GM12874 (cell line): ENCODE results near the gene GLRA2.

Experiments used
- TF ChIP-seq, protein P1 (sequence below): IDR thresholded peaks from 2 replicates; pipeline ENCODE4 v1.5.1; 2011; ENCODE audit warnings: low read depth, mild to moderate bottlenecking, control low read depth, low read length, moderate library complexity; ENCODE audit not compliant: insufficient read depth

GLRA2 gene

DNA sequence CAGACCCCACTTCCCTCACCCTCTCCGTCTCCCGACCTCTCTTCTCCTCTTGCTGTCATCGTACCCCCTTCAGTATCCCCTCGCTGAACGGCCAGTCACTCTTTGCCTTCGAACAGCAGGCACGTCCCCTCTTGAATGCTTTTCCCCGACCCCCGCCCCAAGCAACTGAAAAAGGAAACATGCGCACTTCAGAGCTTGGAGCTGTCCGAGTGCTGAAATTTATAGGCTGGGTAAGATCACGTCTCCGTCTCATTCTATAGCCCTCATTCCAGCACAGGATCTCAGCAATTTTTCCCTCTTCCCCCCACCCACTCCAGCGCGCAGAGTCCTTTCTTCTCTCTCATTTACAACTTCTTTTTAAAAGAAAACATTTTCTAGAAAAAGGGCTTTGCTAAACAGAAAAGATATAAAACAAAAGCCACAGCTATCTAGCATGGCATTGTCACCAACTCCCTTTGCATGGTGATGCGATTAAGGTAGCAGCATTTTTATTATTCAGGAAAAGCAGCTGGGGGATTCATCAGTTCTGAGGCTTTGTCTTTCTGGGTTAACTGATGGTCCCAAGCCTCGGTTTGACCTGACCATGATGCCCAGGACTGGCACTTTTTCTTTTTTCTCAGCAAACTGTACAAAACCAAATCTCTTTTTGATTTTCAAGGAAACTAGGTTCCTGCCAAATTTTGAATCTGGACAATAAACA is at the start of gene GLRA2:
Gene GLRA2 (plus strand): TSS at position 247 of the 700 bp plus-strand sequence. CDS start 522 bp downstream, outside the sequence.
- TF ChIP-seq, protein P1, sequence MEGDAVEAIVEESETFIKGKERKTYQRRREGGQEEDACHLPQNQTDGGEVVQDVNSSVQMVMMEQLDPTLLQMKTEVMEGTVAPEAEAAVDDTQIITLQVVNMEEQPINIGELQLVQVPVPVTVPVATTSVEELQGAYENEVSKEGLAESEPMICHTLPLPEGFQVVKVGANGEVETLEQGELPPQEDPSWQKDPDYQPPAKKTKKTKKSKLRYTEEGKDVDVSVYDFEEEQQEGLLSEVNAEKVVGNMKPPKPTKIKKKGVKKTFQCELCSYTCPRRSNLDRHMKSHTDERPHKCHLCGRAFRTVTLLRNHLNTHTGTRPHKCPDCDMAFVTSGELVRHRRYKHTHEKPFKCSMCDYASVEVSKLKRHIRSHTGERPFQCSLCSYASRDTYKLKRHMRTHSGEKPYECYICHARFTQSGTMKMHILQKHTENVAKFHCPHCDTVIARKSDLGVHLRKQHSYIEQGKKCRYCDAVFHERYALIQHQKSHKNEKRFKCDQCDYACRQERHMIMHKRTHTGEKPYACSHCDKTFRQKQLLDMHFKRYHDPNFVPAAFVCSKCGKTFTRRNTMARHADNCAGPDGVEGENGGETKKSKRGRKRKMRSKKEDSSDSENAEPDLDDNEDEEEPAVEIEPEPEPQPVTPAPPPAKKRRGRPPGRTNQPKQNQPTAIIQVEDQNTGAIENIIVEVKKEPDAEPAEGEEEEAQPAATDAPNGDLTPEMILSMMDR, result no peak

DNA sequence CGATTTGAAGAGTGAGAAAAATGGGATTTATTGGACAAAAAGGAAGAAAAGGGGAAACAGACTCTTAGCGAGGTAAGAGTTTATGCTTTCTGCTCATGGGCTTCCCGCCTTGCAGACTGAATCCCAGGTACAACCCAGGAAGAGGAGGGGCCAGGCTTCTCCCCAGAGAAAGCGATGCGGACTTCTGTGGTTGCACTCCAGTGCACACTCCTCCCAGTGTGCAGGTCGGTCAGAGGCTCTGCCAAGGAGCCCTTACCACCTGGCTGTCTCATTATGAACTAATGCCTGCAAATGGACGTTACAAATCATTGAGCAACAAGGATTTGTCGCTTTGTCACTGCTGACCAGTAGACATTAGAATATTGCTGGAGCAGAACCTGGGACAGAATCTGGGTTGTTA is 39.9 kb upstream of the GLRA2 start:
- TF ChIP-seq, protein P1, result no peak

DNA sequence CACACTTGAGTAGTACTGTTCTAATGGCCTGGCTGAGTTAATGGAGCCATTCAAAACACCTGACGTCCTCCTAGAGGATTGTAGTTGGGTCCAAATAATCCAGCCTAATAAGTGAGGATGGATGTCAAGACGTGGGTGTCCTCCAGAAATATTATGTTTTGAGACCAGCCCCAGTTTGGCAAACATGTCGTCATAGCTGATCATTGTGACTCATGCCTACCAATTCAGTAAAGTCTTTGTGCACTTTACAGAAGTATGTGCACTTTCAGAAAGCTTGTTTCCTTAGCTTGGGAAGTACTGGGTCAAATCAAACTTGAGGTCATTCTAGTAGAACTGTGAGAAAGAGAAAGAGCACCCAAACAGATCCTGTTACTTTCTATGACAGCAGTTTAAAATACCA is 37.6 kb upstream of the GLRA2 start:
- TF ChIP-seq, protein P1, result no peak

GRCh38 chrX:14496674-14497073 is 32.7 kb upstream of the GLRA2 start:
- TF ChIP-seq, protein P1, result no peak

DNA sequence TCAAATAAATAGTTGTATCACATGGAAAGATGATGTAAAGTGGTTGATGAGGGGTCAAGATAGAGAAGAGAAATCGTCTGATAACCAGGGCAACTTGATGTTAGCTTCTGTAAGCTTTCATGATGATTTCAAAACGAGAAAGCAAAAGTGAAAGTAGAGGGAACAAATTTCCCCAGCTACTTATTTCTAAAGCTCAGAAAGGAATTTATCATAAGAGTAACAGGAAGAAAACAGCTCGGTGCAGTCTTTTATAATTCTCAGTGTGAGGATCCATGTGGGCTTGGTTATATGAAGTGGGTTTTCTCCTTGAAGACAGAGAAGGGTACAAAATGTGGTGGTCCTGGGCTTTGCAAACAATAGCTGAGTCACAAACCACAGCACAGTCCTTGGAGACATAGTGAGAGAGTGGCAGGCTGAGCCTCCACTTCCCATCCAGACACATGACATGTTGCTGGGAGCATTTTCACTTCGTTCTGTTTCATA is 32.1 kb upstream of the GLRA2 start:
- TF ChIP-seq, protein P1, result no peak

DNA sequence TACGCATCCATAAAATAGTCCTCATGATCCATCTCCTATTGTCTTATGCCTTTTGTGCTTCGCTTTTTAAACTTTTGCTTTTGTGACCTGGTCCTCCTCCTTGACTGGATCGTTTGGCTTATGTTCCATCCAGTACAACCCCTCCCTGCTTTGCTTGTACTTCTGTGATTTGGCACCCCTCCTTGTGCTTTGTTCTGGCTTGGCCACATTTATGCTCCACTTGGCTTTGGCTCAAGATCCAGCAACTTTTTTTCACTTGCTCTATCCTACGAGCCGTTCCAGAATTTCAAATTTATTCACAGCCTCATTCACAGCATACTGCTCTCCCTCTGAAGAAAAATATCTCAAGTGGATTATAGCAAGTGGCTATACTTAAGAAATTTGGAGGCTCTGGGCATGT is 28.0 kb upstream of the GLRA2 start:
- TF ChIP-seq, protein P1, result no peak

DNA sequence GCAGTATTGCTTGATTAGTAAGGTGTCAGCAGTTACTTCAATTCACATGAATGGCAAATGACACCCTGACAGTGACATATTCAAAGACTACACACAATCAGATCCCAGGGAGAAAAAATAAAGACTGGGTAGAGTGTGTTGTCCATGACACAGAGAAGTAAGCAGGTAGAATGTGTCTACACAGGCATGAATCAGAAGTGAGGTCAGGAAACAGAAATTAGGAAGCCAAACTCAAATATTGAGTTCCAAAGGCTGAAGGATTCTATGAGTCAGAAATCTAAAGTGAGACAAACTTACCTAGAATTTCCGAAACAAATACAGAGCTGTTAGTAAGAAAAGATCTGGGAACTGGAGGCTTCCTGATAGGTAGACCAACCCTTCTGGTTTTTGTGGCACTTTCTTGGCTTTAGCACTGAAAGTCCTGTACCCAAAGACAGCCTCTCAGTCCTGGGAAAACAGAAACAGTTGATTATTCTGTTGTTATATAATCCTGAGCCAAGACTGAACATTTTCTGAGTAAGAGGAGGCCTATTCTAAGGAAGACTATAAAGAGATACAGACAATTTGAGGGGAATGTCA is 24.3 kb upstream of the GLRA2 start:
- TF ChIP-seq, protein P1, result no peak
